Heart right ventricle (tissue), 16 donors: ENCODE measurements around the gene FTMT. TPM values are rescaled to one million over a fixed set of nuclear protein-coding genes. Genes with fewer than 3 reads are reported as not detected.

ENCODE experiments used
- ATAC-seq, 8 donors: fragments of 200-7000 bp; cut with Tn5 transposase; one replicate each; pipeline ENCODE4 v1.9.1; 2020; ENCODE audit warnings: mild to moderate bottlenecking in 8 of 8, moderate library complexity in 8 of 8, moderate number of reproducible peaks in 1 of 8
- DNase-seq, 2 donors: peaks; one replicate each; pipeline ENCODE4 v3.0.0-alpha.2; 2020
- H3K27ac ChIP-seq, 10 donors: fragments of 200-600 bp; sonication (generic) in 2 of 10; one replicate each; pipeline versions ENCODE4 v1.5.0 to v1.8.0; 2020 to 2022; ENCODE audit warnings: mild to moderate bottlenecking in 3 of 10
- H3K27me3 ChIP-seq, 7 donors: fragments of 200-600 bp; one replicate each; pipeline ENCODE4 v1.8.0; 2021 to 2022; ENCODE audit warnings: mild to moderate bottlenecking in 2 of 7
- H3K36me3 ChIP-seq, 9 donors: fragments of 200-600 bp; sonication (generic) in 1 of 9; one replicate each; pipeline versions ENCODE4 v1.5.0 to v1.8.0; 2020 to 2022; ENCODE audit warnings: mild to moderate bottlenecking in 2 of 9
- H3K4me1 ChIP-seq, 9 donors: fragments of 200-600 bp; sonication (generic) in 1 of 9; one replicate each; pipeline versions ENCODE4 v1.5.0 to v1.8.0; 2020 to 2022; ENCODE audit warnings: mild to moderate bottlenecking in 4 of 9
- H3K4me3 ChIP-seq, 10 donors: fragments of 200-600 bp; sonication (generic) in 2 of 10; one replicate each; pipeline versions ENCODE4 v1.5.0 to v1.8.0; 2020 to 2022; ENCODE audit warnings: mild to moderate bottlenecking in 7 of 10, moderate library complexity in 2 of 10
- H3K9me3 ChIP-seq, 11 donors: fragments of 200-600 bp in 10 of 11; sonication (generic) in 2 of 11; one replicate each; pipeline versions ENCODE4 v1.5.0 to v1.8.0; 2013 to 2022; ENCODE audit warnings: mild to moderate bottlenecking in 2 of 11, control low read depth in 1 of 11, moderate library complexity in 1 of 11
- CTCF ChIP-seq, 9 donors: fragments of 200-600 bp; sonication (generic) in 2 of 9; IDR thresholded peaks; one replicate each; pipeline versions ENCODE4 v1.5.0 to v1.8.0; 2021 to 2022; ENCODE audit warnings: antibody characterized with exemption in 9 of 9, mild to moderate bottlenecking in 5 of 9, moderate library complexity in 1 of 9
- whole genome bisulfite sequencing, 2 donors: extraction: QIAGEN DNeasy Blood & Tissue Kit; methylation state at CpG; one replicate each; pipeline ENCODE4 v1.1.7; 2013; ENCODE audit warnings: inconsistent platforms in 1 of 2; 5-methylcytosine and 5-hydroxymethylcytosine counted together
- intact Hi-C, 10 donors: fragments of 100-400 bp; cut with DNase I; formaldehyde crosslinking; loops; one replicate each; pipeline versions ENCODE4 v1.11.1 to v1.14.2; 2022
- polyA plus RNA-seq, 2 donors: library from polyadenylated mRNA; stranded (reverse); fragments of 200-250 nt; gene quantifications; one replicate each; pipeline ENCODE4 v1.2.3, GENCODE V29; 2013
- total RNA-seq, 10 donors: library from RNA; stranded (reverse); fragmentation: NEBNext Ultra II Directional in 3 of 10; extraction: Animal tissue kit (Norgen Biotek cat#: 25700) in 3 of 10; gene quantifications; one replicate each; pipeline versions ENCODE4 v1.2.1 to v1.2.4, GENCODE V29; 2021 to 2023
- donor health status: Arrhythmogenic right ventricular cardiomyopathy.
- donor health status: ischemic (EF 13 %, LVEDD 7.1; RV severe dilation, severe dysfunction).
- donor health status: healthy with polysubstance abuse.
- donor health status: DM: no; HTN: yes; CAD: no.
- donor health status: DM: no; HTN: no; CAD: no.
- donor health status: ischemic (EF 25% LVEDD 6.9; RV normal size, moderate dysfunction).
- donor health status: ischemic (EF 25% LVEDD 5.7; RV mildly dilated, moderate dysfunction).
- donor health status: healthy.
- donor health status: DM: yes; HTN: yes; CAD: no.
- donor health status: Ischemic cardiomyopathy.
- donor health status: ischemic (EF 35%, LVEDD 5.7; RV mildly dilated, moderate dysfunction).
- donor health status: nonischemic (EF 11% LVEDD 7.7; RV severe dilation, severe dysfunction).
- donor health status: DM: yes; HTN: yes; CAD: no.
- donor health status: PGD.
- donor health status: ischemic (EF 29% LVEDD 5.4; RV normal size, mild dysfunction).
- donor health status: nonischemic (EF 23%, LVEDD 6.1; RV moderate dilation, normal function).

The FTMT gene
- total and polyA plus RNA-seq, 12 donors: not detected

- ATAC-seq (no peak), DNase-seq (no peak)
- Histone ChIP-seq H3K36me3 (no peaks in the 10 kb centered on the region), H3K4me1 (no peaks in the 10 kb centered on the region), H3K9me3 (no peaks in the 10 kb centered on the region), H3K4me3 (no peak overlapping the region), H3K27ac (no peak overlapping the region), H3K27me3 (no peaks in the 10 kb centered on the region)
- WGBS, 2 donors: 82 to 83% methylated on average over 2 of the region's 2 CpGs
- TF ChIP-seq CTCF (IDR thresholded peaks at IDR 0.05): no peak
- intact Hi-C loops: no loop called here
Measured at GRCh38 chr5:121885630-121886029, 33.9 kb downstream of the FTMT start.

- no peak for TF ChIP-seq CTCF (IDR thresholded peaks at IDR 0.05)
- no peaks in the 10 kb centered on the region for H3K4me1 ChIP-seq
- no peaks in the 10 kb centered on the region for H3K27me3 ChIP-seq
- intact Hi-C loops: no loop called here
- H3K27ac ChIP-seq: no peak overlapping the region
- no peak overlapping the region for H3K4me3 ChIP-seq
- H3K36me3 ChIP-seq: no peaks in the 10 kb centered on the region
- DNase-seq (no peak), ATAC-seq (no peak)
- no peaks in the 10 kb centered on the region for H3K9me3 ChIP-seq
Measured at GRCh38 chr5:121887727-121888126, 36.0 kb downstream of the FTMT start.

GRCh38 chr5:121890297-121890858, 38.7 kb downstream of the FTMT start:
- H3K9me3 ChIP-seq: no peaks in the 10 kb centered on the region
- DNase-seq: no peak
- TF ChIP-seq CTCF (IDR thresholded peaks at IDR 0.05): no peak
- no peaks in the 10 kb centered on the region for H3K36me3 ChIP-seq
- H3K27me3 ChIP-seq: no peaks in the 10 kb centered on the region
- H3K4me3 ChIP-seq: no peak overlapping the region
- no peak for ATAC-seq
- 89 to 93% methylated on average over 11 of the region's 11 CpGs for WGBS, 2 donors
- H3K27ac ChIP-seq: no peak overlapping the region
- H3K4me1 ChIP-seq: no peaks in the 10 kb centered on the region
- intact Hi-C loops: no loop called here

GRCh38 chr5:121897341-121897740, 45.7 kb downstream of the FTMT start:
- ATAC-seq (no peak), DNase-seq (no peak)
- Histone ChIP-seq H3K36me3 (no peaks in the 10 kb centered on the region), H3K27me3 (no peaks in the 10 kb centered on the region), H3K27ac (no peak overlapping the region), H3K4me1 (no peaks in the 10 kb centered on the region), H3K4me3 (no peak overlapping the region), H3K9me3 (no peaks in the 10 kb centered on the region)
- intact Hi-C loops: no loop called here
- WGBS, 2 donors: 78 to 82% methylated on average over 5 of the region's 5 CpGs
- no peak for TF ChIP-seq CTCF (IDR thresholded peaks at IDR 0.05)
